ENCODE measurements around the gene FOSL2. TPM values are rescaled to one million over a fixed set of nuclear protein-coding genes. Genes with fewer than 3 reads are reported as not detected.

FOSL2 gene
- total and polyA plus RNA-seq, 10 of the 15 experiments (the other 5 are each of a cell fraction or from before 2014, with no cell fraction given): 0.05 to 1.3 (median 0.34) TPM

GRCh38 chr2:28407976-28408690 lies 15.5 kb downstream of the FOSL2 start:
- no peak overlapping the region for H3K27ac ChIP-seq (ENCODE audit: control insufficient read depth, insufficient read depth)
- DNase-seq (ENCODE audit: low read depth, low spot score): no peak
- ChIA-PET CTCF (interaction anchor here (1.4 kb wide), 1 partner anchor 654 kb away, joined by 4 read pairs; no protein-coding TSS in a partner anchor), RAD21 (ENCODE audit: unreplicated experiment) (no interaction called here), POLR2A (interaction anchor here (0.5 kb wide), 1 partner anchor 62 kb away, joined by 5 read pairs; no protein-coding TSS in a partner anchor), SMC1A (ENCODE audit: uncharacterized antibody, unreplicated experiment) (no interaction called here)
- no peak overlapping the region for H3K4me2 ChIP-seq (ENCODE audit: control insufficient read depth, insufficient read depth)
- H3K4me1 ChIP-seq (ENCODE audit: control insufficient read depth, insufficient read depth, low read length): no peaks in the 10 kb centered on the region
- no peak overlapping the region for H2AFZ ChIP-seq (ENCODE audit: control insufficient read depth, low read depth, low read length)
- no TSS peak for BruUV-seq (replicated peaks)
- H3K4me3 ChIP-seq: no peak overlapping the region
- no peaks in the 10 kb centered on the region for H3K27me3 ChIP-seq (replicated peaks in 1 of 2; ENCODE audit: control insufficient read depth in 2 of 2, insufficient read depth in 2 of 2, low read length in 1 of 2)
- in situ Hi-C loops (cut with MboI): no loop called here
- WGBS (ENCODE audit: insufficient coverage, insufficient replicate concordance, low lambda C conversion rate, missing lambda C conversion rate): 84% methylated on average over 5 of the region's 5 CpGs
- no peak for TF ChIP-seq EGR1 (IDR thresholded peaks at IDR 0.05; ENCODE audit: borderline replicate concordance in 1 of 2, low read depth in 2 of 2, low read length in 2 of 2)
- no peak for FAIRE-seq
- H4K20me1 ChIP-seq (ENCODE audit: control insufficient read depth, insufficient read depth): no peaks in the 10 kb centered on the region
- H3K9me3 ChIP-seq (replicated peaks; ENCODE audit: control insufficient read depth, insufficient read depth, low read length): no peaks in the 10 kb centered on the region
- H3K9ac ChIP-seq (ENCODE audit: control insufficient read depth, insufficient read depth, low read length): no peak overlapping the region
- no peaks in the 10 kb centered on the region for H3K79me2 ChIP-seq (ENCODE audit: control insufficient read depth, insufficient read depth, low read length)
- no peak for ATAC-seq
- intact Hi-C loops (cut with micrococcal nuclease; ENCODE audit: unreplicated experiment): no loop called here
- H3K36me3 ChIP-seq (ENCODE audit: control insufficient read depth in 2 of 2, insufficient read depth in 2 of 2, low read length in 1 of 2): no peaks in the 10 kb centered on the region

GRCh38 chr2:28408764-28409599 lies 16.3 kb downstream of the FOSL2 start:
- Histone ChIP-seq H3K9me3 (replicated peaks; ENCODE audit: control insufficient read depth, insufficient read depth, low read length) (no peaks in the 10 kb centered on the region), H3K9ac (ENCODE audit: control insufficient read depth, insufficient read depth, low read length) (no peak overlapping the region), H3K36me3 (ENCODE audit: control insufficient read depth in 2 of 2, insufficient read depth in 2 of 2, low read length in 1 of 2) (no peaks in the 10 kb centered on the region), H2AFZ (ENCODE audit: control insufficient read depth, low read depth, low read length) (no peak overlapping the region), H3K79me2 (ENCODE audit: control insufficient read depth, insufficient read depth, low read length) (no peaks in the 10 kb centered on the region), H3K4me3 (no peak overlapping the region), H3K27ac (ENCODE audit: control insufficient read depth, insufficient read depth) (no peak overlapping the region), H3K4me1 (ENCODE audit: control insufficient read depth, insufficient read depth, low read length) (no peaks in the 10 kb centered on the region), H3K4me2 (ENCODE audit: control insufficient read depth, insufficient read depth) (no peak overlapping the region), H3K27me3 (replicated peaks in 1 of 2; ENCODE audit: control insufficient read depth in 2 of 2, insufficient read depth in 2 of 2, low read length in 1 of 2) (no peaks in the 10 kb centered on the region), H4K20me1 (ENCODE audit: control insufficient read depth, insufficient read depth) (no peaks in the 10 kb centered on the region)
- 71% methylated on average over 26 of the region's 26 CpGs for WGBS (ENCODE audit: insufficient coverage, insufficient replicate concordance, low lambda C conversion rate, missing lambda C conversion rate)
- ATAC-seq: no peak; the same call in 2 of the 3 replicates
- ChIA-PET SMC1A (ENCODE audit: uncharacterized antibody, unreplicated experiment) (no interaction called here), POLR2A (interaction anchor here (0.5 kb wide), 1 partner anchor 63 kb away, joined by 5 read pairs; no protein-coding TSS in a partner anchor), RAD21 (ENCODE audit: unreplicated experiment) (no interaction called here), CTCF (interaction anchor here (1.4 kb wide), 1 partner anchor 655 kb away, joined by 4 read pairs; no protein-coding TSS in a partner anchor)
- DNase-seq (ENCODE audit: low read depth, low spot score): no peak
- in situ Hi-C loops (cut with MboI) (no loop called here), intact Hi-C loops (cut with micrococcal nuclease; ENCODE audit: unreplicated experiment) (no loop called here)
- no peak for FAIRE-seq
- no TSS peak for BruUV-seq (replicated peaks)
- TF ChIP-seq USF1 (IDR thresholded peaks at IDR 0.05; ENCODE audit: borderline replicate concordance, extremely low read length, insufficient read depth, low read depth, low read length) (peak; percentile 37), ESRRA (IDR thresholded peaks at IDR 0.05; ENCODE audit: low read length) (no peak)

All from GM12878 (cell line).